Activated T-helper 1 cell treated with anti-CD3 and anti-CD28 coated beads, Interleukin-2, amount 50 U/mL, for 16 hours (primary cell): ENCODE data around the gene VIT.

Experiments used
- DNase-seq, 2 donors: peaks; one replicate each; pipeline ENCODE4 v3.0.0-alpha.2; 2020; ENCODE audit warnings: low read depth in 1 of 2, low spot score in 1 of 2

Gene VIT, protein sequence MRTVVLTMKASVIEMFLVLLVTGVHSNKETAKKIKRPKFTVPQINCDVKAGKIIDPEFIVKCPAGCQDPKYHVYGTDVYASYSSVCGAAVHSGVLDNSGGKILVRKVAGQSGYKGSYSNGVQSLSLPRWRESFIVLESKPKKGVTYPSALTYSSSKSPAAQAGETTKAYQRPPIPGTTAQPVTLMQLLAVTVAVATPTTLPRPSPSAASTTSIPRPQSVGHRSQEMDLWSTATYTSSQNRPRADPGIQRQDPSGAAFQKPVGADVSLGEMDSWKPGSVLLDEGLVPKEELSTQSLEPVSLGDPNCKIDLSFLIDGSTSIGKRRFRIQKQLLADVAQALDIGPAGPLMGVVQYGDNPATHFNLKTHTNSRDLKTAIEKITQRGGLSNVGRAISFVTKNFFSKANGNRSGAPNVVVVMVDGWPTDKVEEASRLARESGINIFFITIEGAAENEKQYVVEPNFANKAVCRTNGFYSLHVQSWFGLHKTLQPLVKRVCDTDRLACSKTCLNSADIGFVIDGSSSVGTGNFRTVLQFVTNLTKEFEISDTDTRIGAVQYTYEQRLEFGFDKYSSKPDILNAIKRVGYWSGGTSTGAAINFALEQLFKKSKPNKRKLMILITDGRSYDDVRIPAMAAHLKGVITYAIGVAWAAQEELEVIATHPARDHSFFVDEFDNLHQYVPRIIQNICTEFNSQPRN

DNA sequence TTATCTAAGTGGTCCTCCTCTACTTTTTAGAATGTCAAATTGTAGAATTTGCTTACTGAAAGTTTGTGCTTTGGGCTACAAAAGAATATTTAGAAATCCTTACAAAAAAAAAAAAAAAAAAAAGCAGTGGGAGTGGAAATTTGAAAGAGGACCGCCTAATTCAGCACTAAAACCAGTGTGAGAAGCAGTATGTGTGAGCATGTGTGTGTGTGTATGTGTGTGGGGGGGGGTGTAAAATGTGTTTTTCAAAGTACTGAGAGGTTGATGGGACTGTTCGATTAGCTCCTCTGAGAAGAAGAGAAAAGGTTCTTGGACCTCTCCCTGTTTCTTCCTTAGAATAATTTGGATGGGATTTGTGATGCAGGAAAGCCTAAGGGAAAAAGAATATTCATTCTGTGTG is at the start of gene VIT:
Gene VIT (plus strand): TSS at position 175 of the 400 bp plus-strand sequence. CDS start 19,664 bp downstream, outside the sequence.
- DNase-seq, result no peak

GRCh38 chr2:36650031-36650829 is 46.3 kb upstream of the VIT start:
- DNase-seq, result no peak

GRCh38 chr2:36653155-36653554 is 43.4 kb upstream of the VIT start:
- DNase-seq, result no peak

- no peak for DNase-seq
These were observed 42.4 kb upstream of the VIT start for GRCh38 chr2:36653967-36654694.

- DNase-seq, result no peak
These were observed 41.1 kb upstream of the VIT start for GRCh38 chr2:36655453-36655852.

DNA sequence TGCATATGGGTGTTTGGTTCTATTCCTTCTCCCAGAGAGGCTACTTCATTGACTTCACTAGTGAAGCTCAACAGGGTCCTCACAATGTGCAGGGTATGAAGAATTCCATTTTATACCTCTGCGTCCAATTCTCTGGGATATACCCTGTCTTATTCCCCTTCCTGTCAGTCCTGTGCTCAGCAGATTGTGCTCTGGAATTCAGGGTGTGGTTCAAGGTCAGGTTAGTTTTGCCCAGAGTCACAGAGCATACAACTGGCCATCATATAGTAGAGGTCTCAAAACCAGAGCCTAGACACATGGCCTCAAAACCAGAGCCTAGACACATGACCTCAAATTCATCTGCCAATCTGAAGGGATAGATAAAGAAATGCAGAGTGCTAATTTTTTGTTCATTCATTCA is 38.8 kb upstream of the VIT start:
- no peak for DNase-seq

DNA sequence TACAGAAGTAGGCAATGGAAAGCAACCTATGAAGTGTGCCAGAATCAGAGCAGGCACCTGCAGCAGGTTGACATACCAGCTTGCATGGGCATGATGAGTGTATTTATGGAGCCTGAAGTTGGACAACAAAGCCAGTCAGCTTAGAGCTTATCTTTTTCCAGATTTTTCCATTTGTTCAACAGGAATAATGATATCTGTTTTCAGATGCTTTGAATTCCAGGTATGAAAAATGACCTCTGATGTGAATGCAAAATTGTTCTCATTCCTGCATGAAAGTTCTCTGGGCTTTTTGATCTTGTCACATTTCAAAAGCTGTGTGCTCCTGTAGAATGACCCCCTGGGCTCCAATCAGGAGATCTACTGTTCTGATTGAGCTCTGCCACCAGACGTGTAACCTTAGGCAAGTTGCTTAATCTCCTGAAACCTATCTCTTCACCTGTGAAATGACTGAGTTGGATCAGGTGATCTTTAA is 38.2 kb upstream of the VIT start:
- no peak for DNase-seq

GRCh38 chr2:36659218-36659617 is 37.3 kb upstream of the VIT start:
- no peak for DNase-seq

DNA sequence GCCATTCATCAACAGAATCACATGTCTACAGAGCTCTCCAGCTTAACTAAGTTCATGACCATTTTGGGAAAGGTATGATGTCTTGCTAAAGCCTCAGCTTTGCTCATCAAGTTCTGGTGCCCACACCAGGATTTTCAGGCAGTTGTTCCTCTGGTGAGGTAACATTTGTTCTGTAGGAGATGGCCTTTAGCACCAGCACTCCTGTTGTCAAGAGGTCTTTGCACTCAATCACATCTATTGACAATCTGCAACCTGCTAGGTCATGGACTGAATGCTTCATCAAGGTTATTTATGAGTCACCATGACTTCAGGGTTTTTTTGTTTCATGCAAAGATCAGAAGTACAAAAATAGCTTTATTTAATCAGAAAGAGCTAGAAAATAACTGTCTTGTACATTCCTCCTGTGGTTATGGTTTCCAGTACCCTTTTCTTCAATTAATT is 36.6 kb upstream of the VIT start:
- no peak for DNase-seq

DNA sequence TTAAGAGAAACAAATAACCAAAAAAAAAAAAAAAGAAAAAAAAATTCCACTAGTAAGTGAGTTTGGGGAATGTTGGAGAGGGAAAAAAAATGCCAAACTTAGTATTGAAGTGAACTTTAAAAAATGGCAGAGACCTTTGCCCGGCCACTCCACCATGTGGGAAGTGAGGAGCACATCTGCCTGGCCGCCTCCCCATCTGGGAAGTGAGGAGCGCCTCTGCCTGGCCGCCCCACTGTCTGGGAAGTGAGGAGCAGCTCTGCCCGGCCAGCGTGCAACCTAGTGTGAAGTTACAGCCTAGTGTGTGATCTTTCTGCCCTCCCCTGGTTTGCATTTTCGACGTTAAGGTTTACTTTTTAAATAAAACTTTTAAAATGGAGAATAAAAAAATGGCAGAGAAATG is 33.9 kb upstream of the VIT start:
- DNase-seq, result no peak

DNA sequence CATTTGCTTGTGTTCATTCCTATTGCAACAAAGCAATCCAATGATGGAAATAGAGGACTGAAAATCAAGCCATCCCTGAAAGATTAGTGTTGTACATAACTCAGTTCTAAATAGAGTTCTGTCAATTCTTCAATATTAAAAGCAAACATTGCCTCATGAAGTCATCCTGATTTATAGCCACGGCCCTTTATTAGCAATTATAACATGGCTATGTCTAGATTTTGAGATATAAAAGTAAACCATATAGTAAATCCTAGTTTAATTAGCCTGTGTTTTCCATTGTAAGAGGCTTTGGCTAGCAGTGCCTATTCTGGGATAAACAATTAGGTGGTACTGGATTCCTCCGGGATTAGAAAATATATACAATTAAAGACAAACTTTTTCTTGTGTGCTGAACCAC is 33.2 kb upstream of the VIT start:
- no peak for DNase-seq

DNA sequence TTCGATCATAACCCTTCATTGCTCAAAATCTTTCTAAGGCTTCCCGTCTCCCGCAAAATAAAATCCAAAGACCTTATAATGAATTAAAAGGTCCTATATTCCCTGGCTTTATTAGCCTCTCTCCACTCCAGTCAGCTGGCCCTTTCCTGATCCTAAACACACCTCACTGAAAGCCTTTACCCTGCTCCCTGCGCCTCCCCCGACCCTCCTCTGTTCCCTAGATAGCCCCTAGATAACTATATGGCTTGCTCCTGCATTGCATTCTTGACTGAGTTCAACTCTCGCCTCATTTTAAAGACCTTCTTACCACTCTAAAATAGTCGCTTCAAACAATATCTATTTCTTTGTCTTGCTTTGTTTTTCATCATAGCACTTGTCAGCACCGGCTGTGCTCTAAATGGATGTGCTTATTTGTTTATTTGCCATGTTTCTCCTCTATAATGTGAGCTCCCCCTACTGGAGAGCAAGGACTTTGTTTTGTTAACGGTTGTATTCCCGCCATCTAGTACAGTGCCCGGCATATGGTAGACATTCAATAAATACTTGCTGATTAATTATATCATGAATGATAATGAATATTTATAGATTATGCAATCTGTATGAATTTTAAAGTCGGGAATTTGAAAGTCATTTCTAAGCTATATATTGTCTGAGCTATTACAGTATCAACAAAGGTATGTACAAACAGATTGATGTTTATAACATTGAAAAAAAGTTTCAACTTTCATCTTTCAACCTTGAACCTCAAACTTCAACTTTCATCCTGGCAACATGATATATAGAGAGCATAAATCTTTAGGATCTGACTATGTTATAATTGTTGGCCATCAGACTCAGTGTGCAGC is 32.4 kb upstream of the VIT start:
- no peak for DNase-seq

GRCh38 chr2:36664696-36665076 is 31.8 kb upstream of the VIT start:
- DNase-seq, result no peak

DNA sequence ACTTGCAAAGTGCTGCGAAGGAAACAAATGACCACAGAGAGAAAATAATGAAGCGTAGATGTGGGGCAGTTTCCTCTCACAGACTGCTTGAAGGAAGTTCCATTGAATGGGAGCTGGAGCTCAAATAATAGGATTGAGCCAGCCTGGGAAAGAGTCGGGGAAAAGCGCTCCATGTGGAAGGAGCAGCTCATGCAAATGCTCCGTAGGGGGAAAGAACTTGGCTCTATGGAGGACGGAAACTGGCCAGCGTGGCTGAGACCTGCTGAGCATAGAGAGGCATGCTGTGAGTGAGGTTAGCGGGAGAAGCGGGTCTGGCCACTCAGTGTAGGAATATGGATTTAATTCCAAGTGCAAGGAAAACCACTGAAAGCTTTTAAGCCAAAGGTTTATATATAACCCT is 28.6 kb upstream of the VIT start:
- no peak for DNase-seq

DNA sequence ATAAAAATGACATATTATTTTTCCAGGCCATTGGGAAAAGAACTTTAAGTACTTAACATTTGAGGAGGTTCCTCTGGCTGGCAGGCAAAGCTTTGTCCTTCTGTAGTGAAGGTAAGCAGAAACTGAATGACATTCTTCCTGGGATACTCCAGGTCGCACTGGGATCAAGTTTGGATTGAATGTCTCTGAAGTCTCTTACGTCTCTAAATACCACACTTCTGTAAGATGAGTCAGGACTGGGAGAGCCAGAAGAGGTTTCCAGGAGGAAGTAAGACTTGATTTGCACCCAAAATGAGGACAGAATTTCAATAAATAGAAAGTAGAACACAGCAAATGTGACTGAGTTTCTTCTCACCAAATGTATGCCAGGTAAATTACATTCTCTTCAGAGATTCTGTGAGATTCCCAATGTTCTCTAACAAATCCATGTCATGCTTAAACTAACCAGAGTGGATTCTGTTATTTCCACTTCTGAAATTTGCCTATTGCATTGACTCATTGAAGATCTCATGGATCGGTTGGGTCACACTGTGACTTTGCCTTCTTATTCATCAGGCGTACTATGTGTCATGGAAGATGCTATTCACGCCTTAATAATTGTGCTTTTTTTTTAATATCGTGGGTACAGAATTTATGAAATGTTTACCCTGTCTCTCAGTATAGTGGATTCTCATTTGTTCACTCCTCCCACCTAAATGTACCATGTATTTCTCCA is 25.5 kb upstream of the VIT start:
- DNase-seq, result no peak

DNA sequence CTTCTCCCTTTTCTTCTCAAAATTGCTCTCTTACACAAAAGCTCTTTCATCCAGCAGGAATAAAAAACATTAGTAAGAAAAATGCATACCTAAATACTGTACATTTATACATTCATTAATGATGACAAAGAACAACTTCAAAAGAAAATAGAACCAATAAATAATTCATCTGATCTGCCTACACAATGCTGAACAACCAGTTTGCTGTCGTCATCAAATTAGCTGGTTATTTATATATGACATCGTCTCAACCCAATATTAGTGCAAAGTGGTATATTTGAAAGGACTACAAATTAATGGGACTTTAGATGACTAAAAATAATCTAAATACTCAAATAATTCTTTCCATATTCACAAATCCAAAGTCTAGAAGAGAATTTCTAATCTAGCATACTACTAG is 24.8 kb upstream of the VIT start:
- no peak for DNase-seq

- DNase-seq, result no peak
These were observed 24.3 kb upstream of the VIT start for GRCh38 chr2:36672199-36672598.

DNA sequence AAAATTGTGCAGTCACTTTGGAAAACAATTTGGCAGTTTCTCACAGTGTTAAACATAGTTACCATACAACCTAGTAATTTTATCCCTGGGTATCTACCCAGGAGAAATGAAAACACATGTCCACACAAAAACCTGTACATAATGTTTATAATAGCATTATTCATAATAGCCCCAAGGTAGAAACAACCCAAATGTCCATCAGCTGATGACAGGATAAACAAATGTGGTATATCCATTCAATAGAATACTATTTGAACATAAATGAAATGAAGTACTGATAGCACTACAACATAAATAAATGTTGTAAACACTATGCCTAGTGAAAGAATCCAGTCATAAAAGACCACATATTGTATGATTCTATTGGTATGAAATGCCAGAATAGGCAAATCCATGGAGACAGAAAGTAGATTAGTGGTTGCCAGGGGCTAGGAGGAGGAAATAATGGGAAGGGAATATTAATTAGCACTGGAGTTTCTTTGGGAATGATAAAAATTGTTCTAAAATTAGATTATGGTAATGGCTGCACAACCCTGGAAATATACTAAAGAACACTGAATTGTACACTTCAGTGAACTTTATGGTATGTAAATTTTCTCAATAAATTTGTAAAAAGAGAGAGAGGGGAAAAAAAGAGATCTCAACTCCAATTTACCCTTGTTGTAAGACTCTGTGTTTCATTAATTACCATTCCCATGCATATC is 20.8 kb upstream of the VIT start:
- no peak for DNase-seq

DNA sequence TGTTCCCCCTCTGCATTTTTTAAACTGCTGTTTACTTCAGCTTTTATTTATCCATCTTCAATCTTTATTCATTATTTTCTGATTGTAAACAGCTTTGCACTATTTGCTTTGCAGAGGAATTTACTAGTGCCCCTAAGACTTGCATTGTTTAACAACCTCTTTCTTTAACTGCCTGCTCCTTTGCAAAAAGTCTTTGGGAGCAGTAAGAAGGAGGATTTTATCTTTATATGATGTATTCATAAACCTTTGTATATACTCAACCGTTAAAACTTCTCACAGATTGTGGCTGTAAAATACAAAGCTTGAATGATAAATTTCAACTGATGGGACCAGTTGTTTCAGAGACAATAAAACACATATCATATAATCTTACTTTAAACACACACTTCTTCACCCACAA is 20.1 kb upstream of the VIT start:
- DNase-seq, result no peak
